Measurements from ENCODE around the gene CWC27.

CWC27 gene

DNA sequence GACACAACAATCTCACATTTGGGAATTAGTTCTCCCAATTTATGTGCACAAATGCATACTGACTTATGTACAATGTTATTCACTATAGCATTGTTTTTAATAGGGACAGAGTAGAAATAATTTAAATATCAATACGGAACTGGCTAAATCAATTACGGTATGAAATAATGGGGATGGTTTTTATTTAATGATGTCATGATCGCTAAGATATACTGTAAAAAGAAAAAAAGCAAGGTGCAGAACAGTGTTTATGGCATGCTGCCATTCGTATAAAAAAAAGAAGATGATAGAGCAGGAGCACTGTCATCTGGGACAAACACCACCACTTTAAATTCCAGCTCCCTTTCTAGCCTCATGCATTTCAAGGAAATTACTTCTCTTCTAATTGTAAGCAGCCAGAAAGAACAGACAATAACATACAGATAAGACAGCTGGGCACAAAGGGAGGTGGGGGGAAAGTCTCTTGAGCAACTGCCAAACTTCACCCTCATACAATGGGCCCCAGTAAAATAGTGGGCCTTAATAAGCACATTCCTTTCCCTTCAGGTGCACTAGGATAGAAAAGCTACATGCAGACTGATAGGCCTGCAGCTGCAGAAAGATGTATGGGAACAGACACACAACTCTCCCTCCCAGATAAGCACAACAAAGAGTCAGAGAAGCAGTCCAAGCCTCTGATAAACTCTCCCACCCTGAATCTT, 8.6 kb upstream of the CWC27 start:
- H3K9me3 ChIP-seq (ENCODE audit: control insufficient read depth in 2 of 2, low read length in 2 of 2), result no peaks in the 10 kb centered on the region
- peaks cover 0 to 8% of the 10 kb centered on the region in 2 donors for H3K36me3 ChIP-seq (ENCODE audit: control insufficient read depth in 2 of 2, insufficient read depth in 2 of 2, low read length in 2 of 2)
- no peak overlapping the region for H3K4me3 ChIP-seq (ENCODE audit: low read length in 2 of 2)
- no peak overlapping the region for H3K9ac ChIP-seq (ENCODE audit: low read depth in 1 of 2, low read length in 2 of 2)
- H3K4me1 ChIP-seq (ENCODE audit: control insufficient read depth in 2 of 2, insufficient read depth in 2 of 2, low read length in 2 of 2), result no peaks in the 10 kb centered on the region
- H3K27ac ChIP-seq (ENCODE audit: low read depth in 2 of 2, low read length in 2 of 2), result no peak overlapping the region
- no peaks in the 10 kb centered on the region for H3K27me3 ChIP-seq (ENCODE audit: control insufficient read depth in 2 of 2, insufficient read depth in 2 of 2, low read length in 2 of 2)

DNA sequence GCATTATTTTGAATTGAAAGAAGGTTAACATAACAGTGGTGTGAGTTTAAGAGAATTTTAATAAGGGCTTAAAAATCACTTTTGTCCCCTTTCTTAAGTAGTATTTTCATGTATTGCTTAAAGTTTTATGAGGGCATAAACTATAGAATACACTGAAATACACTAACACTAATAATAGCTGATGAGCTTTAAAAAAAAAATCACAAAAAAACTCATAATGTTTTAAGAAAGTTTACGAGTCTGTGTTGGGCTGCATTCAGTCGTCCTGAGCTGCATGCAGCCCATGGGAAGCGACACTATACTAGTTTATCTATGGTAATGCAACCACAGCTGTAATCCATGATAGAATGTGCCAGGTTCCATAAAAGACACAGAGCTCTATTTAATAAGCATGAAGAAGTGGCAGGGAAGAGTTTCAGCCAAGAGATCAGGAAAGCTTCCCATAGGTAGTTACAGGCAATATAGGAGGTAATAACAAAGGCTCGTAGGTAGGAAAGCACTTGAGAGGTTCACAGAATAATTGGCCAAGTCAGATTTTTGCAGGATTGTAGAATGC, 4.7 kb upstream of the CWC27 start:
- no peak overlapping the region for H3K27ac ChIP-seq (ENCODE audit: low read depth in 2 of 2, low read length in 2 of 2)
- no peaks in the 10 kb centered on the region for H3K9me3 ChIP-seq (ENCODE audit: control insufficient read depth in 2 of 2, low read length in 2 of 2)
- H3K4me1 ChIP-seq (ENCODE audit: control insufficient read depth in 2 of 2, insufficient read depth in 2 of 2, low read length in 2 of 2), result peaks cover 5 to 19% of the 10 kb centered on the region in 2 donors
- H3K4me3 ChIP-seq (ENCODE audit: low read length in 2 of 2), result no peak overlapping the region
- no peak overlapping the region for H3K9ac ChIP-seq (ENCODE audit: low read depth in 1 of 2, low read length in 2 of 2)
- no peaks in the 10 kb centered on the region for H3K27me3 ChIP-seq (ENCODE audit: control insufficient read depth in 2 of 2, insufficient read depth in 2 of 2, low read length in 2 of 2)
- H3K36me3 ChIP-seq (ENCODE audit: control insufficient read depth in 2 of 2, insufficient read depth in 2 of 2, low read length in 2 of 2), result peaks cover 0 to 6% of the 10 kb centered on the region in 2 donors

DNA sequence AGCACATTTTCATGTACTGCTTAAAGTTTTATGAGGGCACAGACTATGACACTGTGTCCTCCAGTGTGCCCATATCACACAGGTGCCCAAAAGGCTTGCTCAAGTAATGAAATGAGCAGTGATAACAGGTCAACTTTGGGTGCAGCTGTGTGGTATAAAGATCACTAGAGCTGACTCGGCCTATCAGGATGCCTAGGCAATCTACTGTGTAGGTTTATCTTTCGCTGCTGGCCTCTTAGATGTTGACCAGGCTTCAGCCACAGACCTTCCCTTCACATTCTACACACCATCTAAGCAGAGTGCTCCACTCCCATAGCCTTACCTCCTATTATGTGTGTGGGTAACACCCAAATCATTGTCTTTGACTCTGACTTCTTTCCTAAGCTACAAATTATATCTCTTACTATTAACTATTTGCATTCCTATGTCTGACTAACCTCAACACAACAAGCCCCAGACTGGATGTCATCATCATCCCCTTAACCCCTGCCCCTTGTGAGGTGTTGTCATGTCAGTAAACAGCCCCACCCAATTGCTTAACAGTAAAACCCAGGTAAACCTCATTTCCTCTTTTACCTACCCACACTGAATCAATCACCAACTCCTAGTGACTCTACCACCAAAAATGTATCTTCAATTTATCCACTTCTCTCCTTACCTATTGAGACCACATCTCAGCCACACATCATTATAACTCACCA, 2.8 kb upstream of the CWC27 start:
- Histone ChIP-seq H3K27ac (ENCODE audit: low read depth in 2 of 2, low read length in 2 of 2) (no peak overlapping the region), H3K4me3 (ENCODE audit: low read length in 2 of 2) (no peak overlapping the region), H3K4me1 (ENCODE audit: control insufficient read depth in 2 of 2, insufficient read depth in 2 of 2, low read length in 2 of 2) (peaks cover 13 to 25% of the 10 kb centered on the region in 2 donors), H3K9me3 (ENCODE audit: control insufficient read depth in 2 of 2, low read length in 2 of 2) (no peaks in the 10 kb centered on the region), H3K27me3 (ENCODE audit: control insufficient read depth in 2 of 2, insufficient read depth in 2 of 2, low read length in 2 of 2) (no peaks in the 10 kb centered on the region), H3K36me3 (ENCODE audit: control insufficient read depth in 2 of 2, insufficient read depth in 2 of 2, low read length in 2 of 2) (peaks cover 0 to 4% of the 10 kb centered on the region in 2 donors), H3K9ac (ENCODE audit: low read depth in 1 of 2, low read length in 2 of 2) (no peak overlapping the region)

DNA sequence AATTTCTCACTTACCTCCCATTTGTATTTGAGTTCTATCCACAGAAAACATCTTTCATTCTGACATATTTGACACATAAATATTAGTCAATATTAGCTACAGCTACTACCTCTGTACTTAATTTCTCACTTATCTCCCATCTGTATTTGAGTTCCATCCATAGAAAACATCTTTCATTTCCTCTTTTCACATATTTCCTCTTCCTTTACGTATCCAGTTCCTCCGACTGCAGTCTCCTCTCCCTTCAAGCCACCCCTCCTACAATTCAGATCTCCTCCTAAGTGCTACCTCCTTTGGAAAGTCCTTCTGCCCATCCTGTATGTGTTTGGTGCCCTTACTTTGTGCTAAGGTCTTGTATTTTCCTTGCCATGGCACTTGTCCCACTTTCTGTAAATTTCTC, 1.8 kb upstream of the CWC27 start:
- H3K27ac ChIP-seq (ENCODE audit: low read depth in 2 of 2, low read length in 2 of 2), result no peak overlapping the region
- H3K27me3 ChIP-seq (ENCODE audit: control insufficient read depth in 2 of 2, insufficient read depth in 2 of 2, low read length in 2 of 2), result no peaks in the 10 kb centered on the region
- H3K4me1 ChIP-seq (ENCODE audit: control insufficient read depth in 2 of 2, insufficient read depth in 2 of 2, low read length in 2 of 2), result peaks cover 13 to 25% of the 10 kb centered on the region in 2 donors
- peak overlapping the region in 1 of 2 donors; percentile 16 for H3K9ac ChIP-seq (ENCODE audit: low read depth in 1 of 2, low read length in 2 of 2)
- peak overlapping the region; percentile 88 to 97 for H3K4me3 ChIP-seq (ENCODE audit: low read length in 2 of 2)
- peaks cover 0 to 4% of the 10 kb centered on the region in 2 donors for H3K36me3 ChIP-seq (ENCODE audit: control insufficient read depth in 2 of 2, insufficient read depth in 2 of 2, low read length in 2 of 2)
- no peaks in the 10 kb centered on the region for H3K9me3 ChIP-seq (ENCODE audit: control insufficient read depth in 2 of 2, low read length in 2 of 2)

DNA sequence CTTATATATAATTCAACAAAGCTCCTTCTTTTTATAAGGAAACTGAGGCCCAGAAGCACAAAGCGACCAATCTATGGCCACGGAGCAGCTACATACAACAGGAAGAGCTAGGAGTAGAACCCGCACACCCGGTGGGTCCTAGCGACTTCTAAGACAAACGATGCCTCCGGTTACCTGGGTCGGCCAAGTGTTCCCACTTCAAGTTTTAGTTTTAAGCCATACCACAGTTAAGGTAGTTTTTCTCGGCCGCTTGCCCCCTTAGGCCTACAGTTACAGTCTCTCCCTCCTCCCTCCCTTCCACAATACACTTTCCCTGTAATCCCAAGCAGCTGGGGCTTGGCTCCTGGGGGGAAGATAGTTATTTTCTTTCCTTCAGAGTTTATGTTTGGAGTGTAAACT, 772 bp upstream of the CWC27 start:
- Histone ChIP-seq H3K9me3 (ENCODE audit: control insufficient read depth in 2 of 2, low read length in 2 of 2) (no peaks in the 10 kb centered on the region), H3K4me1 (ENCODE audit: control insufficient read depth in 2 of 2, insufficient read depth in 2 of 2, low read length in 2 of 2) (peaks cover 13 to 25% of the 10 kb centered on the region in 2 donors), H3K9ac (ENCODE audit: low read depth in 1 of 2, low read length in 2 of 2) (peak overlapping the region; percentile 92 to 94), H3K27me3 (ENCODE audit: control insufficient read depth in 2 of 2, insufficient read depth in 2 of 2, low read length in 2 of 2) (no peaks in the 10 kb centered on the region), H3K36me3 (ENCODE audit: control insufficient read depth in 2 of 2, insufficient read depth in 2 of 2, low read length in 2 of 2) (peaks cover 0 to 4% of the 10 kb centered on the region in 2 donors), H3K27ac (ENCODE audit: low read depth in 2 of 2, low read length in 2 of 2) (peak overlapping the region; percentile 83 to 87), H3K4me3 (ENCODE audit: low read length in 2 of 2) (peak overlapping the region; percentile 88 to 97)

DNA sequence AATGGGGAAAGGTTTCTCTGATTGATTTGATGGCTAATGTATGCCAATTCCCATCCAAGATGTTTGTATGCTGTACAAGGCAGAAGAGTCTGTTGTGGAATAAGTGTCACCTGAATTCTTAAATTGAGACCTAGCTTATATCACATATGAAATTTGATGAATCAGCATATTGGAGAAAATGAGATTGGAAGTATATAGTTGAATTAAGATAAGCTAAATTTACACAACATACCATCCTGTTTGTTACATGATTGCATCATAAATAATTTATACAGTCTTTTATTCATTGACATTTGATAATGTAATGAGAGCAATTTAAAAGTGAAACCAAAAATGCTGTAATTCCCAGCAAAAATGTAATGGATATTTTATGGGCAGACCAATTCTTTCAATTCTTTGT, 1.1 kb downstream of the CWC27 start:
- H3K4me1 ChIP-seq (ENCODE audit: control insufficient read depth in 2 of 2, insufficient read depth in 2 of 2, low read length in 2 of 2), result peaks cover 13 to 25% of the 10 kb centered on the region in 2 donors
- peak overlapping the region; percentile 88 to 97 for H3K4me3 ChIP-seq (ENCODE audit: low read length in 2 of 2)
- H3K27ac ChIP-seq (ENCODE audit: low read depth in 2 of 2, low read length in 2 of 2), result no peak overlapping the region
- no peak overlapping the region for H3K9ac ChIP-seq (ENCODE audit: low read depth in 1 of 2, low read length in 2 of 2)
- peaks cover 0 to 2% of the 10 kb centered on the region in 2 donors for H3K36me3 ChIP-seq (ENCODE audit: control insufficient read depth in 2 of 2, insufficient read depth in 2 of 2, low read length in 2 of 2)
- no peaks in the 10 kb centered on the region for H3K9me3 ChIP-seq (ENCODE audit: control insufficient read depth in 2 of 2, low read length in 2 of 2)
- H3K27me3 ChIP-seq (ENCODE audit: control insufficient read depth in 2 of 2, insufficient read depth in 2 of 2, low read length in 2 of 2), result no peaks in the 10 kb centered on the region

DNA sequence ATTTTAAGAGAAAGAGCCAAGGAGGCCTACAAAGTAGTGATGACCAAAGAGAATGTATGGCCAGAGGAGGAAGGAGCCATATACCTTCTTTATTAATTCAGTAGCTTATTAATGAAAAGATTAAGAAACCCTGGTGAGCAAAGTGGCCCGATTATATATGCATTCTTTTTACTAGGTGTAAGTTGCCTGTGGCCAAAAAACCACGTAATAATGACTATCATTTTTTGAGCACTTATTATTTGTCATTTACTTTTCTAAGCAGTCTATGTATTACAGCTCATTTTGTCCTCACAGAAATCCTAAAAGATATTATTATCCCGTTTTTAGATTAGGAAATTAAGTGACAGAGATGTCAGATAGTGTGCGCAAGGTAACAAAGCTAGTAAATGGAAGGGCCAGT, 3.0 kb downstream of the CWC27 start:
- H3K4me1 ChIP-seq (ENCODE audit: control insufficient read depth in 2 of 2, insufficient read depth in 2 of 2, low read length in 2 of 2), result peaks cover 13% of the 10 kb centered on the region in 2 donors
- H3K9ac ChIP-seq (ENCODE audit: low read depth in 1 of 2, low read length in 2 of 2), result no peak overlapping the region
- peaks cover 3 to 7% of the 10 kb centered on the region in 2 donors for H3K36me3 ChIP-seq (ENCODE audit: control insufficient read depth in 2 of 2, insufficient read depth in 2 of 2, low read length in 2 of 2)
- H3K4me3 ChIP-seq (ENCODE audit: low read length in 2 of 2), result no peak overlapping the region
- H3K27me3 ChIP-seq (ENCODE audit: control insufficient read depth in 2 of 2, insufficient read depth in 2 of 2, low read length in 2 of 2), result no peaks in the 10 kb centered on the region
- no peaks in the 10 kb centered on the region for H3K9me3 ChIP-seq (ENCODE audit: control insufficient read depth in 2 of 2, low read length in 2 of 2)
- H3K27ac ChIP-seq (ENCODE audit: low read depth in 2 of 2, low read length in 2 of 2), result no peak overlapping the region

DNA sequence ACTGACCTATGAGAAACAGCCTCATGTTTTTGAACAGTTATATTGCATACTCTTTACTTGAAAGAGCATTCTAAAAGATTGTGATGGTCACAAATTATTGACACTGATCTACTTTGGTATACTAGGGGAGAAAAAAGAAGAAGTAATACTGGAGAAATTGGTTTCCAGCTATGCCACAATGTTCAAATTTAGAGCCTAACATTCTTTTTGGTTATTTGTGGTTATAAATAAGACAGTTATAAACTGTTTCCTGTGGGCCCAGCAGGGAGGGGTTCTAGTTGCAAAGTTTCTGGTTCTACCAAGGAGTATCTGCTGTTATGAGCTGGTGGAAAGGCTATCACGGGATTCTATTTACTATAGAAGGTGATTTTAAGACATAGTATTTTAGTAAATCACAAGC, 4.8 kb downstream of the CWC27 start:
- H3K36me3 ChIP-seq (ENCODE audit: control insufficient read depth in 2 of 2, insufficient read depth in 2 of 2, low read length in 2 of 2), result peaks cover 5 to 7% of the 10 kb centered on the region in 2 donors
- no peaks in the 10 kb centered on the region for H3K27me3 ChIP-seq (ENCODE audit: control insufficient read depth in 2 of 2, insufficient read depth in 2 of 2, low read length in 2 of 2)
- no peak overlapping the region for H3K4me3 ChIP-seq (ENCODE audit: low read length in 2 of 2)
- H3K9me3 ChIP-seq (ENCODE audit: control insufficient read depth in 2 of 2, low read length in 2 of 2), result no peaks in the 10 kb centered on the region
- H3K9ac ChIP-seq (ENCODE audit: low read depth in 1 of 2, low read length in 2 of 2), result no peak overlapping the region
- no peak overlapping the region for H3K27ac ChIP-seq (ENCODE audit: low read depth in 2 of 2, low read length in 2 of 2)
- peaks cover 6 to 7% of the 10 kb centered on the region in 2 donors for H3K4me1 ChIP-seq (ENCODE audit: control insufficient read depth in 2 of 2, insufficient read depth in 2 of 2, low read length in 2 of 2)

DNA sequence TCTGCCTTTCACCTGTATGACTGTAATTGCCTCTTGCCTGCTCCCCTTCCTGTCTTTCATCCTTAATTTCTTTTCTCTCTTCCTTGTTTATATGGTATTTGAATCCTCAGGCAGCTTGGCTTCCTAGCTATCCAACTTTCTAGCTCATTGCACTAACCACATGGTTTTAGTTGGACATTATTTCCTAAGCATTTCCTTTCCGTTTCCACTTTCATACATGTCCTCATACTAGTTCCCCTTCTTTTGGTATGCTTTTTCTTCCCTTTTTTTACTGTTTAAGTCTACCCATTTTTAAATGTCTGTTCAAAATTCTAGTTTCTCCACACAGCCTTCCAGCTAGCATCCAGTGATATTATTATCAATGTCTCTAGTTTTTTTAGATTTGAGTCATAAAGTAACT, 6.6 kb downstream of the CWC27 start:
- H3K36me3 ChIP-seq (ENCODE audit: control insufficient read depth in 2 of 2, insufficient read depth in 2 of 2, low read length in 2 of 2), result peaks cover 5 to 7% of the 10 kb centered on the region in 2 donors
- H3K27me3 ChIP-seq (ENCODE audit: control insufficient read depth in 2 of 2, insufficient read depth in 2 of 2, low read length in 2 of 2), result no peaks in the 10 kb centered on the region
- no peak overlapping the region for H3K27ac ChIP-seq (ENCODE audit: low read depth in 2 of 2, low read length in 2 of 2)
- no peaks in the 10 kb centered on the region for H3K4me1 ChIP-seq (ENCODE audit: control insufficient read depth in 2 of 2, insufficient read depth in 2 of 2, low read length in 2 of 2)
- H3K4me3 ChIP-seq (ENCODE audit: low read length in 2 of 2), result no peak overlapping the region
- H3K9ac ChIP-seq (ENCODE audit: low read depth in 1 of 2, low read length in 2 of 2), result no peak overlapping the region
- no peaks in the 10 kb centered on the region for H3K9me3 ChIP-seq (ENCODE audit: control insufficient read depth in 2 of 2, low read length in 2 of 2)

DNA sequence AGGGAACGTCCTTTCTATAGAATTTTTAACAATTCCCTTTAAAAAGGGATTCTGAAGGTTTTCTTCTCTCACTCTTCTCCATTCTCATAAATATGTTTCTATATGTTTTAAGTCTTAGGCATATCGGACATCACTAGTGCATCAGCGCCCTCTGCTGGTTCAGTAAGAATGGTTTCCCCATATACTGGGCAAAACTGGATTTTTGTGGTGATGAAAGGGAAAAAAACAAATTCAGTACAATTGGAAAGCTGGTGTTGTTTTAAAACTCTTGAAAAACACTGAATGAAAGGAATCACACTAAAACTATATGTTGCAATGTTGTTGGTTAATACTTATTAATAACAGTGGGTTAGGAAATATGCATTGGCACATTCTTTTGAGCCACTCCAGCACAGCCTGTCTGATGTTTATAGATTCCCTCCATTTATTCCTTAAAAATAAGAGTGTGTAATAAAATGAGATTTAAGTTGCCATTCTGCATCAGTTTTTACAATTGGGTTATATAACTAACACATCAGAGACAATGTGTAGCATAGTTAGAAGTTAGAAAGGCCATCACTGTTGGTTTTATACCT, 15.8 kb downstream of the CWC27 start:
- H3K9ac ChIP-seq (ENCODE audit: low read depth in 1 of 2, low read length in 2 of 2), result no peak overlapping the region
- peaks cover 0 to 6% of the 10 kb centered on the region in 2 donors for H3K36me3 ChIP-seq (ENCODE audit: control insufficient read depth in 2 of 2, insufficient read depth in 2 of 2, low read length in 2 of 2)
- no peaks in the 10 kb centered on the region for H3K27me3 ChIP-seq (ENCODE audit: control insufficient read depth in 2 of 2, insufficient read depth in 2 of 2, low read length in 2 of 2)
- H3K4me3 ChIP-seq (ENCODE audit: low read length in 2 of 2), result no peak overlapping the region
- H3K4me1 ChIP-seq (ENCODE audit: control insufficient read depth in 2 of 2, insufficient read depth in 2 of 2, low read length in 2 of 2), result no peaks in the 10 kb centered on the region
- no peaks in the 10 kb centered on the region for H3K9me3 ChIP-seq (ENCODE audit: control insufficient read depth in 2 of 2, low read length in 2 of 2)
- H3K27ac ChIP-seq (ENCODE audit: low read depth in 2 of 2, low read length in 2 of 2), result no peak overlapping the region
